Hepatocyte (in vitro differentiated cells): ENCODE results near the gene TBC1D5. TPM values are rescaled to one million over a fixed set of nuclear protein-coding genes. Genes with fewer than 3 reads are reported as not detected.

Source experiments
- DNase-seq: peaks from one replicate; pipeline ENCODE4 v3.0.0-alpha.2; 2016; ENCODE audit warnings: low spot score
- H2AFZ ChIP-seq: fragments of 200-600 bp; sonication (generic); 2 replicates; pipeline ENCODE4 v1.6.0; 2016; ENCODE audit warnings: antibody characterized with exemption, mild to moderate bottlenecking
- H3K27ac ChIP-seq: fragments of 200-600 bp; sonication (generic); 2 replicates; pipeline ENCODE4 v1.5.1; 2016; ENCODE audit warnings: mild to moderate bottlenecking
- H3K27me3 ChIP-seq: fragments of 200-600 bp; sonication (generic); 2 replicates; pipeline ENCODE4 v1.6.1; 2016
- H3K36me3 ChIP-seq: fragments of 200-600 bp; sonication (generic); replicated peaks from 2 replicates; pipeline ENCODE4 v1.5.1; 2016; ENCODE audit warnings: low read depth; ENCODE audit not compliant: insufficient read depth
- H3K4me1 ChIP-seq: fragments of 200-600 bp; sonication (generic); 2 replicates; pipeline ENCODE4 v1.5.1; 2016; ENCODE audit warnings: mild to moderate bottlenecking, moderate library complexity; ENCODE audit not compliant: insufficient read depth
- H3K4me2 ChIP-seq: fragments of 200-600 bp; sonication (generic); 2 replicates; pipeline ENCODE4 v1.6.0; 2016
- H3K4me3 ChIP-seq: fragments of 200-600 bp; sonication (generic); 2 replicates; pipeline ENCODE4 v1.5.1; 2016; ENCODE audit warnings: mild to moderate bottlenecking
- H3K79me2 ChIP-seq: fragments of 200-600 bp; sonication (generic); 2 replicates; pipeline ENCODE4 v1.6.0; 2017; ENCODE audit warnings: mild to moderate bottlenecking
- H3K9me2 ChIP-seq: fragments of 200-600 bp; sonication (generic); replicated peaks from 2 replicates; pipeline ENCODE4 v1.6.0; 2017; ENCODE audit warnings: mild to moderate bottlenecking; ENCODE audit not compliant: insufficient read depth
- H3K9me3 ChIP-seq: fragments of 200-600 bp; sonication (generic); 2 replicates; pipeline ENCODE4 v1.5.1; 2016; ENCODE audit warnings: low read depth, mild to moderate bottlenecking
- H4K20me1 ChIP-seq: fragments of 200-600 bp; sonication (generic); 2 replicates; pipeline ENCODE4 v1.6.0; 2016; ENCODE audit warnings: mild to moderate bottlenecking; ENCODE audit not compliant: insufficient read depth, poor library complexity, severe bottlenecking
- CTCF ChIP-seq: fragments of 200-600 bp; sonication (generic); IDR thresholded peaks from 2 replicates; pipeline ENCODE4 v1.5.1; 2016; ENCODE audit warnings: antibody characterized with exemption, mild to moderate bottlenecking; ENCODE audit not compliant: poor library complexity
- EZH2 ChIP-seq: fragments of 200-600 bp; sonication (generic); IDR thresholded peaks from 2 replicates; pipeline ENCODE4 v1.6.1; 2016; ENCODE audit warnings: antibody characterized with exemption, mild to moderate bottlenecking, borderline replicate concordance
- EZH2phosphoT487 ChIP-seq: fragments of 200-600 bp; sonication (generic); IDR thresholded peaks from one replicate; pipeline ENCODE4 v1.6.1; 2018; ENCODE audit warnings: antibody characterized with exemption, mild to moderate bottlenecking, low read depth, moderate library complexity; ENCODE audit not compliant: unreplicated experiment, severe bottlenecking
- WGBS: methylation state at CpG from one replicate; pipeline ENCODE4 v1.1.6; 2016; ENCODE audit warnings: low lambda C conversion rate; ENCODE audit errors: missing lambda C conversion rate; 5-methylcytosine and 5-hydroxymethylcytosine counted together
- polyA plus RNA-seq: library from polyadenylated mRNA; unstranded; fragments of >200 nt; fragmentation: Nextera tagmentation; extraction: Ambion mirVana; gene quantifications from 2 replicates; pipeline ENCODE4 v1.2.1, GENCODE V29; 2016
- total RNA-seq: library from RNA; depleted of rRNA; stranded (reverse); fragments of >200 nt; gene quantifications from 2 replicates; pipeline ENCODE4 v1.2.3, GENCODE V29; 2014

TBC1D5 gene
- total and polyA plus RNA-seq, 2 experiments from 2014 or later, result 17.0 to 64.2 TPM

GRCh38 chr3:17188378-17188777 is 554.1 kb downstream of the TBC1D5 start:
- Histone ChIP-seq H3K36me3 (no peaks in the 10 kb centered on the region), H3K4me3 (no peak overlapping the region), H3K4me1 (no peaks in the 10 kb centered on the region), H3K79me2 (no peaks in the 10 kb centered on the region), H3K27ac (no peak overlapping the region), H2AFZ (no peak overlapping the region), H3K9me2 (no peaks in the 10 kb centered on the region), H3K9me3 (no peaks in the 10 kb centered on the region), H3K27me3 (no peaks in the 10 kb centered on the region), H3K4me2 (no peak overlapping the region), H4K20me1 (no peaks in the 10 kb centered on the region)
- TF ChIP-seq CTCF (no peak), EZH2phosphoT487 (no peak), EZH2 (no peak)
- DNase-seq, result no peak
- WGBS, result 78% methylated on average over 1 of the region's 1 CpG

DNA sequence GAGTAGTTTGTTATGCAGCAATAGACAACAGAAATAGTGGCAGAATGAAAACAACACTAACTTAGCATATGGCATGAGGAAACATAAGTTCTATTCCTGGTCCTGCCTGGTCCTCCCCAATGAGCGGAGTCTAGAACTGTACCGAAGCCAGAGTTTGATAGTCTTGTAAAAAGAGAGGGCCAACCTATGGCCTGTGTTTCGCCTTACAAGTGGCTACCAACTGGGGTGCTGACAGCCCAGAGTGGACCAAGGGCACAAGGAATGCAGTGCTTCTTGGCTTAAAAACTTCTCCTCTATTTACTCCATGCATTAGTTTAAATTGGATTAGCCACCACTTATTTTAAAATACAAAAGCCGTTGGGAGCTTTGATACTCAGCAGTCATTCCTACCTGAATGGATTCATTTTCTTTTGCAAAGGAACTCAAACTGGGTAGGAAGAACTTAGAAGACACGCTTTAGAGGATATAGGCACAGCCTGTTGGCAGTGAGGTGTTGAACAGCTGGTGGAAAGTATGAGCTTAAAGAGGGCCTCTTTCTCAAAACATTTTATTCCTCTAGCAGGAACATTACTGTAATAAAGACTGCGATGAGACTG is 554.7 kb downstream of the TBC1D5 start:
- Histone ChIP-seq H3K27ac (no peak overlapping the region), H3K36me3 (no peaks in the 10 kb centered on the region), H3K27me3 (no peaks in the 10 kb centered on the region), H4K20me1 (no peaks in the 10 kb centered on the region), H2AFZ (no peak overlapping the region), H3K79me2 (no peaks in the 10 kb centered on the region), H3K4me1 (peaks cover under 1% of the 10 kb centered on the region), H3K9me2 (no peaks in the 10 kb centered on the region), H3K4me2 (no peak overlapping the region), H3K4me3 (no peak overlapping the region), H3K9me3 (no peaks in the 10 kb centered on the region)
- DNase-seq, result no peak
- TF ChIP-seq CTCF, result no peak
- no peak for TF ChIP-seq EZH2
- no peak for TF ChIP-seq EZH2phosphoT487
- 78% methylated on average over 6 of the region's 6 CpGs for WGBS

DNA sequence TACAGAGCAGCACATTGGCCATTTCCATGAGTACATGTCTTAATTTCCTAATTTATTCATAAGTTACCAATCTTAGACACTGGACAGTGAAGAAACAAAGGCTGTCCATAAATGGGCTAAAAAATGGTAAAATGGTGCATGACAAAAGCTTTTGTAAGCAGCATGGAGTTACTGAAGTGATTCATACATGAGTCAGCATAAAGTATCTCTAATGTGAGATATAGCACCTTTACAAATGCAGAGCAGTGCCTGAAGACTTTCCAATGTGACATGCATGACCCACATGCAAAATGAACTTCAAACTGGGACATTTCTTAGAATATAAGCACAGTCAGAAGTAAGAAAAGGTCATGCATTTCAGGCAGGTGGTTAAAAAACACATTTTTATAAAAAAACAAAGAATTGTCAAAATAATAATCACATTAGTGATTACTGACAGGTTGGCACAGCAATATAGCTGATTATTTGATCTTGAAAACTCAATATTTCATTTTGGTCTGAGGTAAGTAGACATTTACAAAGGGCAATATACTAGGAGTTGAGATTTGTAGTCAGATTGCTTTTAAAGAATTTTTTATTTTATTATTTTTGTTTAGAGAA is 558.4 kb downstream of the TBC1D5 start:
- Histone ChIP-seq H3K9me2 (no peaks in the 10 kb centered on the region), H3K9me3 (no peaks in the 10 kb centered on the region), H2AFZ (no peak overlapping the region), H3K27ac (no peak overlapping the region), H3K4me2 (no peak overlapping the region), H4K20me1 (no peaks in the 10 kb centered on the region), H3K27me3 (no peaks in the 10 kb centered on the region), H3K4me3 (no peak overlapping the region), H3K79me2 (no peaks in the 10 kb centered on the region), H3K36me3 (no peaks in the 10 kb centered on the region), H3K4me1 (peaks cover 4% of the 10 kb centered on the region)
- no peak for TF ChIP-seq CTCF
- TF ChIP-seq EZH2, result no peak
- no peak for TF ChIP-seq EZH2phosphoT487
- DNase-seq, result no peak
